CD4-positive, alpha-beta T cell (primary cell): ENCODE measurements around the gene ZNF329. TPM values are rescaled to one million over a fixed set of nuclear protein-coding genes. Genes with fewer than 3 reads are reported as not detected.

ENCODE experiments used
- ATAC-seq: fragments of 200-7000 bp; cut with Tn5 transposase; one replicate; pipeline ENCODE4 v1.10.0; 2022; ENCODE audit warnings: mild to moderate bottlenecking; ENCODE audit not compliant: poor library complexity
- CTCF ChIA-PET: fragments of 350-600 bp; sonication (Branson Sonifier 250); formaldehyde crosslinking; loops from one replicate; lab custom pipeline; 2021; ENCODE audit warnings: antibody characterized with exemption, inconsistent platforms; lab: Charles Lee
- POLR2A ChIA-PET: fragments of 350-600 bp; sonication (Branson Sonifier 250); formaldehyde crosslinking; loops from one replicate; lab custom pipeline; 2021; ENCODE audit warnings: antibody characterized with exemption, inconsistent platforms; lab: Charles Lee
- DNase-seq, 14 experiments: peaks; one replicate each; pipeline ENCODE4 v3.0.0-alpha.2; 2013 to 2020; ENCODE audit warnings: mixed read lengths in 2 of 14
- H3K27ac ChIP-seq, 2 donors: one replicate each; pipeline versions ENCODE4 v1.5.1 to v1.7.0; 2013; ENCODE audit warnings: low read length in 2 of 2, low read depth in 1 of 2, mild to moderate bottlenecking in 1 of 2
- H3K27me3 ChIP-seq, 2 experiments: 1 replicate in 1 of 2; 2 replicates in 1 of 2; pipeline versions ENCODE4 v1.6.1 to v1.7.0; 2013; ENCODE audit warnings: low read length in 2 of 2, control low read depth in 1 of 2, mild to moderate bottlenecking in 1 of 2, moderate library complexity in 1 of 2; ENCODE audit not compliant: insufficient read depth in 2 of 2, control insufficient read depth in 1 of 2
- H3K36me3 ChIP-seq: one replicate; pipeline ENCODE4 v1.6.1; 2013; ENCODE audit warnings: low read length, control low read depth; ENCODE audit not compliant: insufficient read depth
- H3K4me1 ChIP-seq: one replicate; pipeline ENCODE4 v1.6.1; 2013; ENCODE audit warnings: low read length, control low read depth; ENCODE audit not compliant: insufficient read depth
- H3K4me3 ChIP-seq: one replicate; pipeline ENCODE4 v1.5.1; 2013; ENCODE audit warnings: mild to moderate bottlenecking, low read length, moderate library complexity
- H3K9me3 ChIP-seq, 2 experiments: 1 replicate in 1 of 2; 2 replicates in 1 of 2; pipeline versions ENCODE4 v1.6.1 to v1.7.0; 2013; ENCODE audit warnings: low read length in 2 of 2, mild to moderate bottlenecking in 2 of 2, control low read depth in 1 of 2, moderate library complexity in 1 of 2; ENCODE audit not compliant: control insufficient read depth in 1 of 2, insufficient read depth in 1 of 2
- H3K27ac Mint-ChIP-seq: one replicate; pipeline ENCODE4 v1.8.0; 2020; ENCODE audit warnings: mixed read lengths
- H3K27me3 Mint-ChIP-seq: one replicate; pipeline ENCODE4 v1.8.0; 2021; ENCODE audit warnings: mixed read lengths
- H3K36me3 Mint-ChIP-seq: one replicate; pipeline ENCODE4 v1.8.0; 2021; ENCODE audit warnings: low read depth, mixed read lengths
- H3K4me1 Mint-ChIP-seq: one replicate; pipeline ENCODE4 v1.8.0; 2021; ENCODE audit warnings: low read depth, mixed read lengths
- H3K4me3 Mint-ChIP-seq: one replicate; pipeline ENCODE4 v1.8.0; 2020; ENCODE audit warnings: mild to moderate bottlenecking, mixed read lengths
- H3K9me3 Mint-ChIP-seq: one replicate; pipeline ENCODE4 v1.8.0; 2020; ENCODE audit warnings: mixed read lengths
- intact Hi-C, 2 experiments: fragments of 100-400 bp; cut with DNase I in 1 of 2; cut with micrococcal nuclease in 1 of 2; formaldehyde crosslinking; loops; one replicate each; pipeline versions ENCODE4 v1.15.1 to v1.9.0; 2023 to 2025; cut with DNase I, micrococcal nuclease
- total RNA-seq, 174 experiments: library from RNA in 2 of 174; stranded (reverse) in 2 of 174; gene quantifications; one replicate each; pipeline ENCODE4 v1.2.3 and lab custom pipeline; 2021 to 2026
- TF ChIP-seq, protein P1 (sequence below): fragments of 200-600 bp; IDR thresholded peaks from one replicate; pipeline ENCODE4 v1.8.0; 2022; ENCODE audit warnings: antibody characterized with exemption, mild to moderate bottlenecking

ZNF329 gene
- total RNA-seq, 2 experiments from 2014 or later = 15.0 to 16.9 TPM

DNA sequence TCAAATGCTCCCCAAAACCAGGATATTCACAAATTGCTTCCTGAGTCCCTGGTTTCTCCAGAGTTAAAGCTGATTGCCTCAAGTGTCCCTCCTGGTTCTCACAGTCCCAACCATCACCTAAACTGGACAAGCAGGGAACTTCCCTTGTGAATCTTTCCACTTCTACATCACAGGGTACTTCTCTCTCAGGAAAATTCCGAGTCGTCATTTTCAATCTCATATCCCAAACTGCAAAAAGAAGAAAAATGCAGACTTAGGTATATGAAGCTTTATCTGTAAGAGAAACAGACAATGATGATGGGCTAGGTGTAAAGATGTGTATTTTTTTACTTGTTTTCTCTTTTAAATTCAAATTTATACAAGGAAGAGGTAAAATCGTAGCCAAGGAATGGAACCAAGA is 21.3 kb downstream of the ZNF329 start:
- no peak overlapping the region for H3K27ac Mint-ChIP-seq
- Histone ChIP-seq H3K27ac (no peak overlapping the region), H3K9me3 (peaks cover 85 to 97% of the 10 kb centered on the region in 2 experiments), H3K27me3 (no peaks in the 10 kb centered on the region), H3K4me1 (no peaks in the 10 kb centered on the region), H3K4me3 (no peak overlapping the region), H3K36me3 (peaks cover 54% of the 10 kb centered on the region)
- POLR2A ChIA-PET = no interaction called here
- DNase-seq (no peak), ATAC-seq (no peak)
- H3K4me1 Mint-ChIP-seq = no peaks in the 10 kb centered on the region
- no peaks in the 10 kb centered on the region for H3K27me3 Mint-ChIP-seq
- H3K9me3 Mint-ChIP-seq = peaks cover 9% of the 10 kb centered on the region
- CTCF ChIA-PET = interaction anchor here (0.7 kb wide), 1 partner anchor 466 kb away, joined by 4 read pairs; no protein-coding TSS in a partner anchor
- H3K36me3 Mint-ChIP-seq = peaks cover 95% of the 10 kb centered on the region
- intact Hi-C loops = no loop called here
- TF ChIP-seq, protein P1, sequence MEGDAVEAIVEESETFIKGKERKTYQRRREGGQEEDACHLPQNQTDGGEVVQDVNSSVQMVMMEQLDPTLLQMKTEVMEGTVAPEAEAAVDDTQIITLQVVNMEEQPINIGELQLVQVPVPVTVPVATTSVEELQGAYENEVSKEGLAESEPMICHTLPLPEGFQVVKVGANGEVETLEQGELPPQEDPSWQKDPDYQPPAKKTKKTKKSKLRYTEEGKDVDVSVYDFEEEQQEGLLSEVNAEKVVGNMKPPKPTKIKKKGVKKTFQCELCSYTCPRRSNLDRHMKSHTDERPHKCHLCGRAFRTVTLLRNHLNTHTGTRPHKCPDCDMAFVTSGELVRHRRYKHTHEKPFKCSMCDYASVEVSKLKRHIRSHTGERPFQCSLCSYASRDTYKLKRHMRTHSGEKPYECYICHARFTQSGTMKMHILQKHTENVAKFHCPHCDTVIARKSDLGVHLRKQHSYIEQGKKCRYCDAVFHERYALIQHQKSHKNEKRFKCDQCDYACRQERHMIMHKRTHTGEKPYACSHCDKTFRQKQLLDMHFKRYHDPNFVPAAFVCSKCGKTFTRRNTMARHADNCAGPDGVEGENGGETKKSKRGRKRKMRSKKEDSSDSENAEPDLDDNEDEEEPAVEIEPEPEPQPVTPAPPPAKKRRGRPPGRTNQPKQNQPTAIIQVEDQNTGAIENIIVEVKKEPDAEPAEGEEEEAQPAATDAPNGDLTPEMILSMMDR = no peak
- H3K4me3 Mint-ChIP-seq = no peak overlapping the region

DNA sequence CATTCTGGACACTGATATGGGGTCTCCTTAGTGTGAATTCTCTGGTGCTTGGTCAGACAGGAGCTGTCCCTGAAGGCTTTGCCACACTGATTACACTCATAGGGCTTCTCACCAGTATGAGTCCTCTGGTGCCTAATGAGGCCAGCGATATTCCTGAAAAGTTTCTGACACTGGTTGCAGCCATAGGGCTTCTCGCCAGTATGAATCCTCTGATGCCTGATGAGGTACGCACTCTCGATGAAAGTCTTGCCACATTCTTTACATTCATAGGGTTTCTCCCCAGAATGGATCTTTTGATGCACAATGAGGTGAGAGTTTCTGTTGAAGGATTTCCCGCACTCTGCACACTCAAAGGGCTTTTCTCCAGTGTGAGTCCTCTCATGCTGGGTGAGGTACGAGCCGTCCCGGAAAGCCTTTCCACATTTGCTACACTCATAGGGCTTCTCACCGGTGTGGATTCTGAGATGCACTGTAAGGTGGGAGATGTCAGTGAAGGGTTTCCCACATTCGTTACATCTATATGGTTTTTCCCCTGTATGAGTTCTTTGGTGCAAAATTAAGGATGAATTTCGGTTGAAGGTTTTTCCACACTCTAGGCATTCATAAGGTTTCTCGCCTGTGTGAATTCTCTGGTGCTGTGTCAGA is 22.4 kb downstream of the ZNF329 start:
- ChIA-PET CTCF (no interaction called here), POLR2A (no interaction called here)
- Mint-ChIP-seq H3K4me3 (no peak overlapping the region), H3K27ac (no peak overlapping the region), H3K4me1 (no peaks in the 10 kb centered on the region), H3K27me3 (no peaks in the 10 kb centered on the region), H3K36me3 (peaks cover 95% of the 10 kb centered on the region), H3K9me3 (peaks cover 12% of the 10 kb centered on the region)
- Histone ChIP-seq H3K36me3 (peaks cover 44% of the 10 kb centered on the region), H3K9me3 (peaks cover 86 to 97% of the 10 kb centered on the region in 2 experiments), H3K27me3 (no peaks in the 10 kb centered on the region), H3K4me1 (no peaks in the 10 kb centered on the region), H3K27ac (no peak overlapping the region), H3K4me3 (no peak overlapping the region)
- TF ChIP-seq, protein P1 = no peak
- intact Hi-C loops = no loop called here
- no peak for ATAC-seq
- no peak for DNase-seq

GRCh38 chr19:58123354-58123753 is 27.2 kb downstream of the ZNF329 start:
- peaks cover 21% of the 10 kb centered on the region for H3K9me3 Mint-ChIP-seq
- Histone ChIP-seq H3K9me3 (peaks cover 83 to 94% of the 10 kb centered on the region in 2 experiments), H3K36me3 (peaks cover 2% of the 10 kb centered on the region), H3K27me3 (no peaks in the 10 kb centered on the region), H3K4me1 (no peaks in the 10 kb centered on the region), H3K27ac (no peak overlapping the region), H3K4me3 (no peak overlapping the region)
- DNase-seq (no peak), ATAC-seq (no peak)
- intact Hi-C loops = no loop called here
- H3K27ac Mint-ChIP-seq = no peak overlapping the region
- ChIA-PET CTCF (no interaction called here), POLR2A (interaction anchor here (0.6 to 1.0 kb wide), 2 partner anchors 25 to 596 kb away, joined by 3 to 4 read pairs; partner anchors contain the start of genes ZNF549 and ZSCAN18)
- H3K27me3 Mint-ChIP-seq = peaks cover 9% of the 10 kb centered on the region
- peaks cover 85% of the 10 kb centered on the region for H3K36me3 Mint-ChIP-seq
- no peaks in the 10 kb centered on the region for H3K4me1 Mint-ChIP-seq
- no peak overlapping the region for H3K4me3 Mint-ChIP-seq
- TF ChIP-seq, protein P1 = no peak
